K562 (cell line): ENCODE data around the gene USH1G. TPM values are rescaled to one million over a fixed set of nuclear protein-coding genes. Genes with fewer than 3 reads are reported as not detected.
A peak's percentile ranks its signal among the peaks of the same experiment; 100 is the strongest.

Experiments
- ATAC-seq: fragments of 200-7000 bp; cut with Tn5 transposase; 3 replicates; pipeline ENCODE4 v1.9.1; 2020; ENCODE audit warnings: moderate library complexity
- BruUV-seq: library from RNA; stranded (reverse); fragments of 400-500 nt; replicated peaks from 2 replicates; lab custom pipeline; 2021; lab: Mats Ljungman, UMichigan
- CTCF ChIA-PET: fragments of 300-600 bp; formaldehyde crosslinking; extraction: SDS; loops from one replicate; lab custom pipeline; 2021; ENCODE audit warnings: low intra/inter-chr PET ratio; lab: Yijun Ruan, JAX
- POLR2A ChIA-PET: fragments of 300-600, 350-650 bp; sonication (Branson Sonifier 250); formaldehyde crosslinking; extraction: SDS; loops from one replicate; lab custom pipeline; 2021; ENCODE audit warnings: antibody characterized with exemption, inconsistent platforms; lab: Yijun Ruan, JAX
- DNase-seq, 4 experiments: peaks; one replicate each; pipeline versions ENCODE4 v3.0.0 to v3.0.0-alpha.2; 2011 to 2018; ENCODE audit warnings: low spot score in 3 of 4, mixed read lengths in 3 of 4; ENCODE audit errors: extremely low read depth in 1 of 4
- FAIRE-seq: peaks from 2 replicates; lab custom pipeline; 2011; peaks lifted over from hg19 to GRCh38; lab: Jason Lieb, UNC
- H2AFZ ChIP-seq: 2 replicates; pipeline ENCODE4 v1.6.0; 2011; ENCODE audit warnings: low read depth, low read length, control low read depth, inconsistent platforms
- H3K27ac ChIP-seq: fragments of 200-600 bp; 3 replicates; pipeline ENCODE4 v1.8.0; 2011; ENCODE audit warnings: low read depth, mild to moderate bottlenecking, control low read depth, inconsistent platforms, low read length, moderate library complexity, mixed read lengths; ENCODE audit errors: extremely low read depth
- H3K27me3 ChIP-seq, 2 experiments: fragments of 300-600 bp in 1 of 2; 2 replicates in 1 of 2; 3 replicates in 1 of 2; pipeline versions ENCODE4 v1.6.0 to v1.8.0; 2011; ENCODE audit warnings: inconsistent platforms in 2 of 2, low read length in 2 of 2, mild to moderate bottlenecking in 1 of 2, mixed read lengths in 1 of 2, moderate library complexity in 1 of 2; ENCODE audit not compliant: control insufficient read depth in 2 of 2, insufficient read depth in 2 of 2
- H3K36me3 ChIP-seq: fragments of 300-600 bp; 3 replicates; pipeline ENCODE4 v1.8.0; 2011; ENCODE audit warnings: mild to moderate bottlenecking, low read length, inconsistent platforms; ENCODE audit not compliant: control insufficient read depth, insufficient read depth
- H3K4me1 ChIP-seq, 2 experiments: fragments of 200-600 bp in 1 of 2; replicated peaks in 1 of 2; 2 replicates in 1 of 2; 3 replicates in 1 of 2; pipeline versions ENCODE4 v1.5.1 to v1.8.0; 2011; ENCODE audit warnings: inconsistent platforms in 2 of 2, low read length in 2 of 2, mild to moderate bottlenecking in 1 of 2, mixed read lengths in 1 of 2, moderate library complexity in 1 of 2; ENCODE audit not compliant: control insufficient read depth in 2 of 2, insufficient read depth in 2 of 2
- H3K4me2 ChIP-seq: 2 replicates; pipeline ENCODE4 v1.6.1; 2011; ENCODE audit warnings: low read length, control low read depth, inconsistent platforms, mixed read lengths; ENCODE audit not compliant: insufficient read depth
- H3K4me3 ChIP-seq: fragments of 200-600 bp; sonication (generic), shearing (Covaris generic); 2 replicates; pipeline ENCODE4 v1.5.1; 2016; ENCODE audit warnings: control low read depth, inconsistent platforms
- H3K79me2 ChIP-seq: fragments of 200-600 bp; 3 replicates; pipeline ENCODE4 v1.8.0; 2011; ENCODE audit warnings: low read length, inconsistent platforms; ENCODE audit not compliant: control insufficient read depth, insufficient read depth
- H3K9ac ChIP-seq, 2 experiments: 2 replicates each; pipeline versions ENCODE4 v1.6.0 to v1.6.1; 2011; ENCODE audit warnings: low read depth in 2 of 2, low read length in 2 of 2, control low read depth in 1 of 2, inconsistent platforms in 1 of 2, mild to moderate bottlenecking in 1 of 2, mixed read lengths in 1 of 2; ENCODE audit not compliant: insufficient read depth in 1 of 2
- H3K9me1 ChIP-seq: one replicate; pipeline ENCODE4 v1.6.0; 2011; ENCODE audit warnings: inconsistent platforms, mild to moderate bottlenecking, low read length, moderate library complexity; ENCODE audit not compliant: control insufficient read depth, insufficient read depth
- H3K9me3 ChIP-seq: replicated peaks from 2 replicates; pipeline ENCODE4 v1.5.1; 2011; ENCODE audit warnings: low read depth, low read length, inconsistent platforms; ENCODE audit not compliant: control insufficient read depth, insufficient read depth
- H4K20me1 ChIP-seq: replicated peaks from 2 replicates; pipeline ENCODE4 v1.6.1; 2011; ENCODE audit warnings: low read length, inconsistent platforms, mixed read lengths; ENCODE audit not compliant: control insufficient read depth, insufficient read depth
- CBX1 ChIP-seq: sonication (generic); IDR thresholded peaks from 2 replicates; pipeline ENCODE4 v1.6.1; 2016; ENCODE audit warnings: antibody characterized with exemption, low read depth, mild to moderate bottlenecking
- GTF2B ChIP-seq: IDR thresholded peaks from 2 replicates; pipeline ENCODE4 v1.6.1; 2011; ENCODE audit not compliant: insufficient read length; ENCODE audit errors: extremely low read depth
- NR0B1 ChIP-seq: fragments of 450-650 bp; IDR thresholded peaks from one replicate; pipeline ENCODE4 v1.6.1; 2018; ENCODE audit warnings: mild to moderate bottlenecking, moderate library complexity; ENCODE audit not compliant: partially characterized antibody
- ZBTB7A ChIP-seq: IDR thresholded peaks from 2 replicates; pipeline ENCODE4 v1.6.1; 2011; ENCODE audit warnings: low read depth, mild to moderate bottlenecking, low read length, moderate library complexity, borderline replicate concordance; ENCODE audit not compliant: control insufficient read depth
- WGBS: fragments of 100-300 bp; shearing (Covaris generic); methylation state at CpG from one replicate; pipeline ENCODE4 v1.1.6; 2016; ENCODE audit warnings: low coverage, mixed read lengths; ENCODE audit not compliant: insufficient coverage; ENCODE audit errors: missing lambda C conversion rate; 5-methylcytosine and 5-hydroxymethylcytosine counted together
- in situ Hi-C: fragments of 300-500 bp; cut with MboI; formaldehyde crosslinking; loops from 4 replicates; pipeline ENCODE4 v1.15.0; 2018; ENCODE audit warnings: inconsistent platforms, mixed read lengths
- intact Hi-C: fragments of 100-400 bp; cut with micrococcal nuclease; formaldehyde crosslinking; loops from 2 replicates; pipeline ENCODE4 v1.14.2; 2022
- polyA plus RNA-seq, 8 experiments: library from polyadenylated mRNA; depleted of rRNA in 4 of 8; stranded (reverse) in 5 of 8; unstranded in 3 of 8; fragments of >200 nt; fragmentation: Nextera tagmentation in 2 of 8; fragmentation: Illumina TruSeq in 1 of 8; extraction: Ambion mirVana in 2 of 8; extraction: Trizol in 1 of 8; gene quantifications; 2 replicates each; pipeline versions ENCODE4 v1.2.1 to v1.2.3, GENCODE V29; 2011 to 2014; ENCODE audit warnings: inconsistent platforms in 1 of 8, missing spikeins in 1 of 8
- total RNA-seq, 7 experiments: library from RNA; depleted of rRNA in 6 of 7; stranded (reverse); fragments of >200 nt in 6 of 7; fragmentation: Illumina TruSeq in 2 of 7; extraction: Trizol in 2 of 7; gene quantifications; 2 replicates each; pipeline versions ENCODE4 v1.2.1 to v1.2.3, GENCODE V29; 2011 to 2021; ENCODE audit warnings: low replicate concordance in 1 of 7

The USH1G gene
- total and polyA plus RNA-seq, 9 of the 15 experiments (the other 6 are each of a cell fraction or from before 2014, with no cell fraction given), result 0.22 to 1.00 (median 0.64) TPM; not detected in 2

GRCh38 chr17:74923538-74924249, 639 bp upstream of the USH1G start (continued):
- TF ChIP-seq GTF2B, result no peak
- peak; percentile 75; the same call in 1 of the 2 replicates for TF ChIP-seq CBX1

- WGBS, result 33% methylated on average over 6 of the region's 6 CpGs
Measured at GRCh38 chr17:74922172-74922571, 883 bp downstream of the USH1G start.

More at GRCh38 chr17:74922172-74922571, 883 bp downstream of the USH1G start:
- no peak for DNase-seq
- Histone ChIP-seq H4K20me1 (no peaks in the 10 kb centered on the region), H3K27me3 (peaks cover 9 to 28% of the 10 kb centered on the region in 2 experiments; a peak in 4 of 5 replicates), H3K79me2 (no peaks in the 10 kb centered on the region), H3K9me1 (no peaks in the 10 kb centered on the region), H3K4me3 (no peak overlapping the region), H3K9ac (no peak overlapping the region), H3K4me1 (peaks cover 18 to 61% of the 10 kb centered on the region in 2 experiments), H3K36me3 (no peaks in the 10 kb centered on the region), H3K27ac (no peak overlapping the region), H3K9me3 (no peaks in the 10 kb centered on the region), H3K4me2 (no peak overlapping the region), H2AFZ (no peak overlapping the region)
- no peak for FAIRE-seq
- ATAC-seq, result no peak
- ChIA-PET POLR2A (interaction anchor here (0.6 to 1.7 kb wide), 5 partner anchors 8 to 349 kb away, joined by 3 to 7 read pairs (median 5); partner anchors contain the start of gene MIF4GD), CTCF (interaction anchor here (0.5 to 5.8 kb wide), 3 partner anchors 31 to 279 kb away, joined by 3 to 86 read pairs (median 3); no protein-coding TSS in a partner anchor)
- no TSS peak for BruUV-seq
- intact Hi-C loops, result loop anchor here (10.0 kb wide), 1 partner anchor 83 kb away; no protein-coding TSS in a partner anchor
- peak; percentile 13; the same call in 1 of the 2 replicates for TF ChIP-seq ZBTB7A
- TF ChIP-seq NR0B1, result no peak
- in situ Hi-C loops, result loop anchor here (5.0 kb wide), 1 partner anchor 35 kb away; no protein-coding TSS in a partner anchor
